ENCODE results near the gene MICAL2. TPM values are rescaled to one million over a fixed set of nuclear protein-coding genes. Genes with fewer than 3 reads are reported as not detected.

The MICAL2 gene
- total and polyA plus RNA-seq, 2 of the 13 experiments (the other 11 are each of a cell fraction or from before 2014, with no cell fraction given) = 0.78 to 1.1 TPM

DNA sequence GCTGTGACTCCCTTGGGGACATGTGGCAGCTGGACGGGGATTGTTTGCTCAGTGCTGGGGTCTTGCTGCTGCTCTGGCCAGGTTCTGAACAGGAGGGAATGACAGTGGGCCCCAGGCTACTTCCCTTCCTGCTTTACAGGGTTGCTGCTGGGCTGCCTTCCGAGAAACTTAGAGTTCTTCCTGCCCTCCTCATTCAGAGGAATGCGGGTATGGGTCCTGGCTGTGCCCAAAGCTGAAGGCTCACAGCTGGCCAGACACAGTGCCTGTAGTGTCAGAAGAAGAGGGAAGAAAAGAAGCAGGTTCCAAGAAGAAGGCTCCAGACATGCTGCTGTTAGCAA lies 158.7 kb downstream of the MICAL2 start:
- H3K27me3 ChIP-seq (ENCODE audit: control insufficient read depth in 1 of 2, insufficient read depth in 2 of 2, low read length in 2 of 2) = no peaks in the 10 kb centered on the region
- ChIA-PET CTCF (ENCODE audit: low intra/inter-chr PET ratio, low total read pairs) (no interaction called here), POLR2A (no interaction called here)
- H3K36me3 ChIP-seq (replicated peaks in 1 of 2; ENCODE audit: control insufficient read depth in 1 of 2, insufficient read depth in 2 of 2, low read length in 2 of 2) = no peaks in the 10 kb centered on the region
- H2AFZ ChIP-seq (ENCODE audit: low read length) = no peak overlapping the region
- DNase-seq (ENCODE audit: low spot score) = no peak
- H3K4me1 ChIP-seq (ENCODE audit: insufficient read depth, low read length) = peaks cover 35% of the 10 kb centered on the region
- no peaks in the 10 kb centered on the region for H3K79me2 ChIP-seq (ENCODE audit: insufficient read depth, low read length)
- H3K27ac ChIP-seq (ENCODE audit: extremely low read length, insufficient read depth, low read length) = no peak overlapping the region
- no peaks in the 10 kb centered on the region for H4K20me1 ChIP-seq (ENCODE audit: insufficient read depth, low read length)
- intact Hi-C loops (cut with micrococcal nuclease; ENCODE audit: unreplicated experiment) (no loop called here), in situ Hi-C loops (cut with HindIII; ENCODE audit: extremely low pct_ligation_motif_present, low pct_unique_long_range_greater_than_20kb) (no loop called here)
- H3K9me3 ChIP-seq (ENCODE audit: low read length) = no peaks in the 10 kb centered on the region
- no peak for TF ChIP-seq THYN1 (CRISPR knock-in tag; IDR thresholded peaks at IDR 0.05; ENCODE audit: borderline replicate concordance, low read depth)
- no peak for TF ChIP-seq ZNF775 (CRISPR knock-in tag; IDR thresholded peaks at IDR 0.05; ENCODE audit: borderline replicate concordance)
- TF ChIP-seq, protein P1, sequence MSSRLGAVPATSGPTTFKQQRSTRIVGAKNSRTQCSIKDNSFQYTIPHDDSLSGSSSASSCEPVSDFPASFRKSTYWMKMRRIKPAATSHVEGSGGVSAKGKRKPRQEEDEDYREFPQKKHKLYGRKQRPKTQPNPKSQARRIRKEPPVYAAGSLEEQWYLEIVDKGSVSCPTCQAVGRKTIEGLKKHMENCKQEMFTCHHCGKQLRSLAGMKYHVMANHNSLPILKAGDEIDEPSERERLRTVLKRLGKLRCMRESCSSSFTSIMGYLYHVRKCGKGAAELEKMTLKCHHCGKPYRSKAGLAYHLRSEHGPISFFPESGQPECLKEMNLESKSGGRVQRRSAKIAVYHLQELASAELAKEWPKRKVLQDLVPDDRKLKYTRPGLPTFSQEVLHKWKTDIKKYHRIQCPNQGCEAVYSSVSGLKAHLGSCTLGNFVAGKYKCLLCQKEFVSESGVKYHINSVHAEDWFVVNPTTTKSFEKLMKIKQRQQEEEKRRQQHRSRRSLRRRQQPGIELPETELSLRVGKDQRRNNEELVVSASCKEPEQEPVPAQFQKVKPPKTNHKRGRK (CRISPR knock-in tag; IDR thresholded peaks at IDR 0.05) = no peak
- TF ChIP-seq ZNF343 (CRISPR knock-in tag; IDR thresholded peaks at IDR 0.05) = no peak
- no peak for TF ChIP-seq GLI4 (CRISPR knock-in tag; IDR thresholded peaks at IDR 0.05; ENCODE audit: borderline replicate concordance)
- TF ChIP-seq ZNF777 (CRISPR knock-in tag; IDR thresholded peaks at IDR 0.05) = no peak
- TF ChIP-seq SPEN (CRISPR knock-in tag; IDR thresholded peaks at IDR 0.05; ENCODE audit: low read depth) = no peak
- TF ChIP-seq ZNF629 (CRISPR knock-in tag; conservative IDR thresholded peaks at IDR 0.05) = no peak
- no peak for TF ChIP-seq MED13 (CRISPR knock-in tag; IDR thresholded peaks at IDR 0.05)
- no peak for TF ChIP-seq ZMYM4 (CRISPR knock-in tag; IDR thresholded peaks at IDR 0.05)
- TF ChIP-seq SMC3 (IDR thresholded peaks at IDR 0.05; ENCODE audit: low read length) = no peak
- no peak for ATAC-seq
- peak overlapping the region; percentile 62; the same call in 1 of the 2 replicates for H3K4me2 ChIP-seq (ENCODE audit: low read depth, low read length)
- FAIRE-seq = no peak
- no TSS peak for BruUV-seq (replicated peaks)
- no peak overlapping the region for H3K4me3 ChIP-seq (replicated peaks in 1 of 3; ENCODE audit: insufficient read depth in 1 of 3, low read depth in 2 of 3, low read length in 3 of 3)
- no peak overlapping the region for H3K9ac ChIP-seq (ENCODE audit: insufficient read depth, low read depth, low read length)
- WGBS (ENCODE audit: low lambda C conversion rate) = 13% methylated on average over 2 of the region's 3 CpGs
